Upper lobe of right lung (tissue), 1 donor: ENCODE results near the gene CREBRF. TPM values are rescaled to one million over a fixed set of nuclear protein-coding genes. Genes with fewer than 3 reads are reported as not detected.
A peak's percentile ranks its signal among the peaks of the same experiment; 100 is the strongest.
"Not testable (repeated sequence)": the region's sequence is repeated elsewhere in the genome, so short reads cannot be mapped to it uniquely, and the experiment has no call there.

Experiments
- ATAC-seq: fragments of 200-7000 bp; cut with Tn5 transposase; one replicate; pipeline ENCODE4 v1.9.1; 2020; ENCODE audit warnings: mild to moderate bottlenecking, moderate library complexity
- DNase-seq: peaks from one replicate; pipeline ENCODE4 v3.0.0-alpha.2; 2020
- H3K27ac ChIP-seq: fragments of 200-600 bp; one replicate; pipeline ENCODE4 v1.8.0; 2022
- H3K27me3 ChIP-seq: fragments of 200-600 bp; one replicate; pipeline ENCODE4 v1.8.0; 2022; ENCODE audit warnings: mild to moderate bottlenecking
- H3K36me3 ChIP-seq: fragments of 200-600 bp; one replicate; pipeline ENCODE4 v1.8.0; 2022
- H3K4me1 ChIP-seq: fragments of 200-600 bp; one replicate; pipeline ENCODE4 v1.8.0; 2022
- H3K4me3 ChIP-seq: fragments of 200-600 bp; one replicate; pipeline ENCODE4 v1.8.0; 2022; ENCODE audit warnings: mild to moderate bottlenecking
- H3K9me3 ChIP-seq: fragments of 200-600 bp; one replicate; pipeline ENCODE4 v1.8.0; 2022
- CTCF ChIP-seq: fragments of 200-600 bp; IDR thresholded peaks from one replicate; pipeline ENCODE4 v1.8.0; 2022; ENCODE audit warnings: antibody characterized with exemption
- intact Hi-C: fragments of 100-400 bp; cut with DNase I; formaldehyde crosslinking; loops from one replicate; pipeline ENCODE4 v1.11.0; 2022
- total RNA-seq: library from RNA; stranded (reverse); fragmentation: NEBNext Ultra II Directional; extraction: Animal tissue kit (Norgen Biotek cat#: 25700); gene quantifications from one replicate; pipeline ENCODE4 v1.2.1, GENCODE V29; 2021
- donor health status: DM: no; HTN: yes; CAD: no; lungs with severe emphysema.

CREBRF gene
- total RNA-seq, 1 donor from 2014 or later, result 47.4 TPM

DNA sequence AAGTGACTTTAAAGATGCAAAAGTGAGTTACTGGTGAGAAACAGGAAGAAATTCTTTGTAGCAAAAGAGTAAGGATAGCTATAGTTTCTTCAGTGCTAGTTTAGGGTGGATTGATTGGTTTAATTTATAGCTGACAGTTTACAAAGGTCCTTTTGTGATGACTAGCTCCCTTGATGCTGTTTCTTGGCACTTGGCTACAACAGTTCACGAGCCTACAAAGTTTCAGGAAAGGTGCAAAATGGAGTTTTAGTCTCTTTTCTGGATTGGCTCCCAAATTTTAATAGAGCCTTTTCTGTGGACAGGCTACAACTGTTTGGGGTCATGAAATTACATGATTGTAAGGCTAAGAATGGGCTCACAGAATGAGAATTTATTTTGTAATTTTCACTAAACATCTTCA is 47.3 kb downstream of the CREBRF start:
- peaks cover under 1% of the 10 kb centered on the region for H3K36me3 ChIP-seq
- no peaks in the 10 kb centered on the region for H3K4me1 ChIP-seq
- intact Hi-C loops, result no loop called here
- no peaks in the 10 kb centered on the region for H3K9me3 ChIP-seq
- DNase-seq (no peak), ATAC-seq (no peak)
- H3K27ac ChIP-seq, result no peak overlapping the region
- no peak overlapping the region for H3K4me3 ChIP-seq
- TF ChIP-seq CTCF, result no peak
- no peaks in the 10 kb centered on the region for H3K27me3 ChIP-seq

DNA sequence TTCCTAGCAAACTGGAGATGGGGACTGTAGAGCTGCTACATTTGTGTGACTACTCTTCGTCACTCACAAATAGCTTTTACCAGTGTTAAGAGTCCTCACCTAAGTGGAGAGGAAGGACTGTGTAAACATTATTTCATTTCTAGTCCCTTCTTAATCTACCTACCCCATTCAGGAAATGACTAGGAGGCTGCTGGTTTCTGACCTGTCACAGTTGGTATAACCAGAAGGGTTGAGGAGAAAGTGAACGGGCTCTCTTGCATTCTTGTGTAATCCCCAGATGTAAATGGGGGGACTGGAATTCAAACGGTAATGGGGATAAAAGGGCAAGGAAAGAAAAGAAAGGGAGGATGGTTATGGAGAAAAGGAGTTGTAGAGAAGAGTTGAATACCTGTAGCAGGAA is 52.8 kb downstream of the CREBRF start:
- no peak for TF ChIP-seq CTCF
- Histone ChIP-seq H3K9me3 (no peaks in the 10 kb centered on the region), H3K27me3 (no peaks in the 10 kb centered on the region), H3K27ac (no peak overlapping the region), H3K4me1 (no peaks in the 10 kb centered on the region), H3K36me3 (peaks cover 51% of the 10 kb centered on the region), H3K4me3 (no peak overlapping the region)
- DNase-seq (no peak), ATAC-seq (peak; percentile 83)
- intact Hi-C loops, result no loop called here

DNA sequence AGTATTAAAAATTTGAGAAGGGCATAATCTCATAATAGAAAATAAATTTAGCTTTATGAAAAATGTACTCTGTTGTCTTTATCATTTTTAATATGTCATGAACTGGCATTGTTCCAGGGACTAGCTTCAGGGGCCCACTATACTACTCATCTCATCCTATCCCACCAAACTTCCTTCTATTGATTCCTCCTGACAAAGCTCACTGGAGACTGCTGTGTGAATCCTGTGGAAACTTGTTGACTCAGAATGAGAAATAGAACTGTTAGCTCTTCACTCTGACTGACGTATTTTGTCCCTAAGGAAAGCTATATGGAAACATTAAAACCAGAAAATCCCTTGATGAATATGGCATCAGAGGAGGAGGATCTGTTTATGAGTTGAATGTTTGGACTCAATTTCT is 58.4 kb downstream of the CREBRF start:
- H3K9me3 ChIP-seq, result no peaks in the 10 kb centered on the region
- H3K4me3 ChIP-seq, result no peak overlapping the region
- no peaks in the 10 kb centered on the region for H3K4me1 ChIP-seq
- no peak for ATAC-seq
- no peak for DNase-seq
- no peak overlapping the region for H3K27ac ChIP-seq
- no peaks in the 10 kb centered on the region for H3K27me3 ChIP-seq
- peaks cover 73% of the 10 kb centered on the region for H3K36me3 ChIP-seq
- no peak for TF ChIP-seq CTCF
- intact Hi-C loops, result no loop called here

- ATAC-seq (no peak), DNase-seq (no peak)
- H3K4me1 ChIP-seq, result no peaks in the 10 kb centered on the region
- no peak overlapping the region for H3K27ac ChIP-seq
- H3K9me3 ChIP-seq, result peaks cover 6% of the 10 kb centered on the region
- intact Hi-C loops, result no loop called here
- no peak for TF ChIP-seq CTCF
- peaks cover 39% of the 10 kb centered on the region for H3K36me3 ChIP-seq
- H3K27me3 ChIP-seq, result no peaks in the 10 kb centered on the region
- H3K4me3 ChIP-seq, result no peak overlapping the region
These were observed 63.6 kb downstream of the CREBRF start for GRCh38 chr5:173119719-173120118.

- no peak for DNase-seq
- no peaks in the 10 kb centered on the region for H3K27me3 ChIP-seq
- no peak for ATAC-seq
- H3K4me1 ChIP-seq, result no peaks in the 10 kb centered on the region
- intact Hi-C loops, result no loop called here
- no peak for TF ChIP-seq CTCF
- H3K9me3 ChIP-seq, result peaks cover 6% of the 10 kb centered on the region
- no peak overlapping the region for H3K27ac ChIP-seq
- no peak overlapping the region for H3K4me3 ChIP-seq
- peaks cover 39% of the 10 kb centered on the region for H3K36me3 ChIP-seq
These were observed 67.3 kb downstream of the CREBRF start for GRCh38 chr5:173123416-173123815.

- DNase-seq, ATAC-seq, H3K4me1 ChIP-seq, H3K4me3 ChIP-seq, intact Hi-C loops, H3K9me3 ChIP-seq, H3K27me3 ChIP-seq, H3K27ac ChIP-seq: not testable (repeated sequence)
- peaks cover 61% of the 10 kb centered on the region for H3K36me3 ChIP-seq
These were observed 76.0 kb downstream of the CREBRF start for GRCh38 chr5:173132166-173132565.
